Activated CD8-positive, alpha-beta memory T cell treated with anti-CD3 and anti-CD28 coated beads, Interleukin-2, amount 50 U/mL, for 48 hours (primary cell): ENCODE data around the gene NADSYN1.
"Not testable (repeated sequence)": the region's sequence is repeated elsewhere in the genome, so short reads cannot be mapped to it uniquely, and the experiment has no call there.

Experiments used
- DNase-seq: peaks from one replicate; pipeline ENCODE4 v3.0.0-alpha.2; 2020

NADSYN1 gene

GRCh38 chr11:71453037-71453917 is at the start of gene NADSYN1:
Gene NADSYN1 (plus strand): TSS chr11:71453203. CDS start chr11:71453297, 94 bp downstream.
- peak; percentile 94 for DNase-seq

GRCh38 chr11:71404209-71404608 is 48.8 kb upstream of the NADSYN1 start:
- no peak for DNase-seq

- DNase-seq: no peak
Observed at GRCh38 chr11:71406681-71407080, 46.3 kb upstream of the NADSYN1 start.

GRCh38 chr11:71407356-71407755 is 45.6 kb upstream of the NADSYN1 start:
- DNase-seq: no peak

- DNase-seq: no peak
Observed at GRCh38 chr11:71408826-71409225, 44.2 kb upstream of the NADSYN1 start.

GRCh38 chr11:71410363-71410966 is 42.5 kb upstream of the NADSYN1 start:
- DNase-seq: no peak

- no peak for DNase-seq
Observed at GRCh38 chr11:71414645-71415044, 38.4 kb upstream of the NADSYN1 start.

GRCh38 chr11:71418643-71419042 is 34.4 kb upstream of the NADSYN1 start:
- DNase-seq: no peak

GRCh38 chr11:71420455-71421241 is 32.4 kb upstream of the NADSYN1 start:
- DNase-seq: no peak

- no peak for DNase-seq
Observed at GRCh38 chr11:71421392-71421950, 31.5 kb upstream of the NADSYN1 start.

- not testable (repeated sequence) for DNase-seq
Observed at GRCh38 chr11:71422318-71422717, 30.7 kb upstream of the NADSYN1 start.

GRCh38 chr11:71423181-71423790 is 29.7 kb upstream of the NADSYN1 start:
- no peak for DNase-seq

GRCh38 chr11:71425409-71425808 is 27.6 kb upstream of the NADSYN1 start:
- no peak for DNase-seq

GRCh38 chr11:71425860-71426259 is 27.1 kb upstream of the NADSYN1 start:
- DNase-seq: no peak

- no peak for DNase-seq
Observed at GRCh38 chr11:71426413-71426812, 26.6 kb upstream of the NADSYN1 start.

GRCh38 chr11:71428861-71429435 is 24.1 kb upstream of the NADSYN1 start:
- DNase-seq: no peak

- DNase-seq: no peak
Observed at GRCh38 chr11:71429701-71430100, 23.3 kb upstream of the NADSYN1 start.

GRCh38 chr11:71430166-71430565 is 22.8 kb upstream of the NADSYN1 start:
- DNase-seq: no peak

- no peak for DNase-seq
Observed at GRCh38 chr11:71431271-71431670, 21.7 kb upstream of the NADSYN1 start.

GRCh38 chr11:71432761-71433647 is 20.0 kb upstream of the NADSYN1 start:
- no peak for DNase-seq
